Activated naive CD4-positive, alpha-beta T cell (primary cell): ENCODE data around the gene VPS41.
A peak's percentile ranks its signal among the peaks of the same experiment; 100 is the strongest.
"Not testable (repeated sequence)": the region's sequence is repeated elsewhere in the genome, so short reads cannot be mapped to it uniquely, and the experiment has no call there.

Source experiments
- DNase-seq, 4 experiments: peaks; one replicate each; lab custom pipeline; 2025; lab: John Stamatoyannopoulos, UW

VPS41 gene

DNA sequence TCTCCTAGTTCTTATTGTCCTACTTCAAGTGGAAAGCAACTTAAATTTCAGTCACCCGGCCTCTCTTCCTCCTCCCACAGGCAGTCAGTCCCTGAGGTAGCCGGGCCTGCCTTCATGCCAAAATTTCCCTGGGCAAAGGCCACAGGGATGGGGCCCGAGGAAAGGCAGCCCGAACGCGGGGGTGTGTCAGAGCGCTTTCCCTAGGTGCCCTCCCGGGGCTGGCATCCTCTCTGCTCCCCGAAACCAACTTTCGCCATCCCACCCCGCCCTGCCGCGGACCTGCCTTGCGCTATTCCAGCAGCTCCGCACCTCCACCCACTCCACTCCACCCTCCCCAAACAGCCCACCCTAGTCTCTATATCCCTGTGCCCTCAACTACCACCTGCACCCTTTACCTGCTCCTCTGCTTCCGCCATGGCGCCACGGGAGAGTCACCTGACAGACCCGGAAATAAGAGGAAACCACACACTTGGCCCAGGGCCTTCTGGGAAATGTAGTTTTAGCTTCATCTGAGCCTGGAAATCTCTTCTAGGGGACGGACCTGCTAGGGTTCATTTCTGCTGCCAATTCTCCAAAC lies at the start of gene VPS41:
TSS of gene VPS41 (minus strand) at position 433 of the 577 bp plus-strand sequence. CDS start at position 416, 17 bp downstream.
- peak; percentile 24 to 65 (median 45) for DNase-seq

GRCh38 chr7:38955892-38956291 lies 46.9 kb upstream of the VPS41 start:
- no peak for DNase-seq

DNA sequence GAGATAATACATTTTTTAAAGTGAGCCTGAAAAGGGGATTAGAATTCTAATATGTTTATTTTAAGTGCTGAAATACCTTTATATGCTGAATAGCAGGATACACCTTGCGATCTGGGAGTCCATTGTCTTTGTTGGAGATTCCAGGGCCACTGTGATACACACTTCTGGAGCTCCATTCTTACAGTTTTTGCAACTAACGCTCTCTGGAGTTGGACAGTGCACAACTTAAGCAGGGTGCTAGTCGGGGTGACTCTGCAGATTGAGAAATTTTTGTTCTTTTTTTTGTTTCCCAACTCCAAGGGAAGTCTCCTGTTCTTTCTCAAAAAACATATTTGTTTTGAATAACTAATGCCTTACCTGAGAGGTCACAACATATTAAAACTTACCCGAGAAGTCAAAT lies 45.0 kb upstream of the VPS41 start:
- DNase-seq, result no peak

- no peak for DNase-seq
Measured at GRCh38 chr7:38953227-38953626, 44.2 kb upstream of the VPS41 start.

- no peak for DNase-seq
Measured at GRCh38 chr7:38951213-38951612, 42.2 kb upstream of the VPS41 start.

- no peak for DNase-seq
Measured at GRCh38 chr7:38950309-38950708, 41.3 kb upstream of the VPS41 start.

DNA sequence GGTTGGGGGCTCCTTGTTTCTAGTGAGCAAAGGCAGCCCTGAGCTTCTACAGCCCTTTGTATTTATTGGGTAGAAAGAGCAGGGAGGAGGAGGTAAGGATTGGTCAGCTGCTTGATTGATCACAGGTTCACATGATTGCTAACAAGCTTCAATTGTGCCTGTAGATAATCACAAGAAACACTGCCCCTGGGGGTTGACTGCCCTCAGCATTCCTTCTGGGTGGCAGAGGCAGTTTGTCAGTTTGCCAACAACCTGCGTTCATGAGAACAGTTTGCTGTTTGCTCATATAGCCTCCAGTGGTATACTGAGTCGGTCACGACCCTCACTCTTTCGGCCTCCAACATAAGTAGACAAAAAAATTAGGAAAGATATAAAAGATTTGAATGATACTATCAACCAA lies 38.5 kb upstream of the VPS41 start:
- not testable (repeated sequence) for DNase-seq

DNA sequence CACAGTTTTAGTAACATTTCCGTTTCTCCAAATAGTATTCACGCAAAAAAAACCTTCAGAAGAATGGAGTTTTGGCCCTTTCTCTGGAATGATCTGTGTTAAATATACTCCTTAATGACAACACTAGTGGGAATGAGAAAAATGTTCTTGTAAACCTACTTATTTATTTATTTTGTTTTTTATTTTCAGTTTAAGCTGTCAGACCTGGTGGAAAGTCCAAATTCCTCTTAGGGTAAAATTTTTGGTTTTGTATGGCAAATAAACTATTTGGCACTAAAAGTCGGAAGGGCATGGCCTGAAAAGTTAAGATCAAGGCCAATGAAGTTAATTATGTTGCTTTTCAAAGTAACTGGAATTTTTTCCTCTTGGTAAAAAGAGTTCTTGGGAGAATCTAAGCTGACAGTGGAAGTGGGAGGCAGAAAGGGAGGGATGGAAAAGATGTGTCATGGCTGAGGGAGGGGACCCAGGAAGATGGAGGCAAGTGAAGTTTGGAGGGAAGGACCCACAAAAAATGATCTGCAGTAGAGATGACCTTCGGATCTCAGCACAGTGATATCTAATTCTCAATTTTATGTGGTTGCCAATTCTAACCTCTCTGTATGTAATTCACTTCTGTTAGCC lies 33.5 kb upstream of the VPS41 start:
- no peak for DNase-seq

DNA sequence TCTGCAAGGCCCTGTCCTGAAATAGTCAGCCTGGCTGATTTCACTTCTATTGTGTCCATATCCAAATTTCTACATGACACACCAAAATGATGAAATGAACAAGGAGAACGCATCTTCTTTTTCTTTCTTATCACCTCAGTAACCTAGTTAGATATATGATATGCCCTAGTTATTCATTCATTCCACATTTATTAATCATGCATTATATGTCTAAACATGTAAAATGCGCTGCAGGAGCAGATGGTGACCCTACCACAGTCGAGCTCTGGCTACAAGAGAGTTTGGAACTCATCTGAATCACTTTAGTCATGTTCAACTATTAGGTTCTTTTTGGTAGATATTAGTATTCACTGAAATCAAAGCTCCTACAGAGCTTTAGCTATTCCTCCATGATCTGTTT lies 31.8 kb upstream of the VPS41 start:
- no peak for DNase-seq

DNA sequence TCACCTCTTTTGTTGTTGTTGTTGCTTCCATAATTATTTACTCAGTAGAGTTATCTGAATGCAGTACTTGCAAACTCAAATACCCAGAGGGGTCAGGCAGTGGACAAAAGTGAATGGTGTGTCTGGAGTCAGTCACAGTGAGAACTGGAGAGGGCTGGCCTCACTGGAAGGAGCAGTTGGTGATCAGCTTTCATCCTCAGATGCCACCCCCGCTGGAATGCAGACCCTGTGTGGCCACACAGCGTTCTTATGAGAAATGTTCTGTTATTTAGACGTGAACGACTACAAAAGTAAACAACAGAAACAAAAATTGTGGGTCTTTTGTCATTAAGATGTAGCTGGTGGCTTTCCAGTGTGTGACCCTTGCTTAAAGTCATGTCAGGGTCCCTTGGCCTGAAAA lies 29.6 kb upstream of the VPS41 start:
- DNase-seq, result no peak

DNA sequence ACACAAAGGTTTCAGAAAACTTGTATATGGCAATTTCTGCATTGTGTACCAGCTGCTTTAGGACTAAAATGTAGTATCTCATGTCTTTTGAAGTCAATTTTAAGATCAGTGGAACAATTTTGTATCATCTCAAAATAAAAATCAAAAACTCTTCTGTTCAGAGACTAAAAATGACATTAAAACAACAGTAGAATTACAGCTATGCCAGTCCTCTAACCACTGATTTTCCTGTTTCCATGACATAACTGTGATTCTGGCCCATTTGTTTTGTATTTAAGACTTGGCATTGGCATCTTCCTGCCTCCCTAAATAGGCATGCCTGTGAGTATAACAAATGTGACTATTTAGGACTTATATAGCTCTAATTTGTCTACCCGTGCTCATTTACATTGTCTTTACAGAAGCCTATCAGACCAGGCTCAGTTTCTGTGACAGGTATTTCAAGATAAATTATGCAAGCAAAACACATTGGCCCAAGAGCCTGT lies 29.1 kb upstream of the VPS41 start:
- DNase-seq, result no peak

DNA sequence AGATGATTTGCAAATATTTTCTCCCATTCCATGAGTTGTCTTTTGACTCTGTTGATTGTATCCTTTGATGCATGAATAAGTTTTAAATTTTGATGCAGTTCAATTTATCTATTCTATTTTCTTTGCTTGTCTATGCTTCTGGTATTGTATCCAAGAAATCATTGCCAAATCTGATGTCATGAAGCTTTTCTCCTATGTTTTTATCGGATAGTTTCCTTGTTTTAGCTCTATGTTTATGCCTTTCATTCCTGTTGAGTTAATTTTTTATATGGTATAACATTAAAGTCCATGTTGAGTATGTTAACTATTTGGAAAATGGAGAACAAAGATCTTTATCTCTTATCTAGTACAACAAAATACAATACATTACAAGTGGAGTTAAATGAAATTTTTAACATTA lies 27.6 kb upstream of the VPS41 start:
- no peak for DNase-seq

- no peak for DNase-seq
Measured at GRCh38 chr7:38934536-38934935, 25.5 kb upstream of the VPS41 start.

DNA sequence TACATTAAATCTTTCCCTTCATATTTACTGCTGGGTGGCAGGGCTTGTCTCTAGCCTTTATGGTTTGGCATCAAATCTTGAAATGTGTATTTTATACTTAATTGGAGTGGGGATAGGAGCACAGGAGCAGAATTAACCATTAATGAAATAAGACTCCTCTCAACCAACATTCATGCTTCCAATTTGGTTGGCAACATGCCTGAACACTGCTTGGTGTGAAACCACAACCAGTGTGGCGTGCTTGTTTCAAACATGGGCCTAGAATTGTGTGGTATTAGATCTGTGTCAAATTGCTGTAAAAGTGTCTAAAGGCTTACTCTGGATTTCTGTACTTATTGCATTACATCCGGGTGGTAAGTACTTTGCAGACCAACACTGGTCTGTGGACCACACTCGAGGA lies 25.1 kb upstream of the VPS41 start:
- no peak for DNase-seq

- DNase-seq, result peak in 3 of 4 experiments; percentile 1 to 11 (median 3)
Measured at GRCh38 chr7:38932509-38933168, 23.6 kb upstream of the VPS41 start.

DNA sequence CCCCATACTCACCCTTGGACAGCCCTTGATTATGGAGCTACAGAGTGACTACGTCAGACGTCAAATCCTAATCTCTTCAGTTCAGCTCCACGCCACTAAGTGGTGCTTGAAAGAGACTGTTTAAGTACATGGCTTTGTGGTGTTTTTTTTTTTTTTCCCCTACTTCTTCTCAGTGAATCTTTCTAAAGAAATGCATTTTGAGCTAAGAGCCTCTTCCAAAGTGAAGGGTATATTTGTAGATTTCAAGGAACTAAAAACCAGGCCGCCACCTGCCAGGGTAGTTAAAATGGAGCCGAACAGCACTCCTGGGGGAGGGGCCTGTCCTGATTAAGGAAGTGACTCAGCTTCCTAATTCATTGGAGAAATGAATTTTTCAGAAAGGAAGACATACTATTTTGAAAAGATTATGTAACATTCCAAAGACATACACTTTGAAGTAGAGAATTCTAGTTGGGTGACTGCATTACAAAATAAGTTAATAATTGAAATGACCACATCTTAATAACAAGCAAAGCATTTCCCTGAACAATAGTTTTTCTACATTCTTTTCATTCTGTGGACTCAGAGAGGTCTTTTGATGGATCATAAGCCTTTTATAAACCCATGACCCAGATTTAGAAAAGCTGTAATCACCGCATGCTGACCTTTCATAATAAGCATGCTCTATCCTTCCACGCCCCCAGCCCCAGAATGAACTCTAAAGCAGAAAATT lies 20.6 kb upstream of the VPS41 start:
- DNase-seq, result no peak

- no peak for DNase-seq
Measured at GRCh38 chr7:38928506-38928905, 19.5 kb upstream of the VPS41 start.

DNA sequence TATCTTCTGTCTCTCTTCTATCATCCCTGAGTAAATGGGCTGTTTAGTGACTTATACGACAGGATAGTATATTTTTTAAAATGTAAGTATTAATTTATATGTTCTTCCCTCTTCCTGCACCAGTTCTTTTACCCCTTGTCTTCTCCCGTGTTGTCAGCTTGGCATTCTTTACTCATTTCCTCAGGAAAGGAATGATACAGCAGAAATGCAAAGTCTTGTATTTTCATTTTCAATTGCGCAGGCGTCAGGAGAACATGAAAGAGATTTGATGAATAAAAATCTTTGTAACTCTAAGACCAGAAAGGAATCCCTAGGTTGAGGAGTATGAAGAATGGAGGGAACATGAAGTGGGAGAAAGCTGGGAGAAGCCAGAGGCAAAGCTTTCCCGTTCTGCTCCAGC lies 18.8 kb upstream of the VPS41 start:
- no peak for DNase-seq

- DNase-seq, result no peak
Measured at GRCh38 chr7:38920731-38921130, 11.7 kb upstream of the VPS41 start.

- no peak for DNase-seq
Measured at GRCh38 chr7:38916396-38916795, 7.4 kb upstream of the VPS41 start.

DNA sequence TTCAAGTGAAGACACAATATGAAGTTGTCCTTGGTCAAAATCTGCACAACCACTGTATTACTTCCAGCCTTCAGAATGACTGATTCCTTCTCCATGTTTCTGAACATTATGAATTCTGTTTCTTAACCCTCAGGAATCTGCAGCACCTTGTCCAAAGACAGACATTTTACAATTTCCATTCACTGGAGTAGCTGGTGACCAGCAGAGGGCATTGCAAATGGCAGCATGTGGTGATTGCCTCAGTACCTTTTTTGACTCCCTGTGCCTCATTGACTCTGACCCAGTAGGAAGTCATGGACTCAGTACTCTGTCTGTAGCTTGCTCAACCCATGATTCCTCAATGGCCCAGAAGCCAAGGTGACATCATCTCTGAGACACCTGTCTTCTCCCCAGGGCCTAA lies 879 bp upstream of the VPS41 start:
- no peak for DNase-seq

DNA sequence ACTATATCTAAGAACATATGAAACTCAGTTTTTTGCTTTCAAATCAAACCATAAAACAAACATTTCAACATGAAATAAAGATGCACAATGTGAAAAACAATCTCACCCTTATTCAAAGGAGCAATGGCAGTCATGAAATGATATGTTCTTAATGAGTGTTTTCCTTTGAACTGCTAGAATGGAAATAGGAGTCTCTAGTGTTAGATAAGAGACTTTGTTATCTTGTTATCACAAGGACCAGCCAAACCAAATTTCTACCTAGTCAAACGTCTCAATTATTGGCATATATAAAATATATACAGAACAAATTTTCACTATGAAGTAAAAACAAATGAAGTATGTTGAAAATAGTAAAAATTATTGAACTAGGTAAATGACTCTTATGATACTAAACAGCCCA lies 1.2 kb downstream of the VPS41 start:
- no peak for DNase-seq

DNA sequence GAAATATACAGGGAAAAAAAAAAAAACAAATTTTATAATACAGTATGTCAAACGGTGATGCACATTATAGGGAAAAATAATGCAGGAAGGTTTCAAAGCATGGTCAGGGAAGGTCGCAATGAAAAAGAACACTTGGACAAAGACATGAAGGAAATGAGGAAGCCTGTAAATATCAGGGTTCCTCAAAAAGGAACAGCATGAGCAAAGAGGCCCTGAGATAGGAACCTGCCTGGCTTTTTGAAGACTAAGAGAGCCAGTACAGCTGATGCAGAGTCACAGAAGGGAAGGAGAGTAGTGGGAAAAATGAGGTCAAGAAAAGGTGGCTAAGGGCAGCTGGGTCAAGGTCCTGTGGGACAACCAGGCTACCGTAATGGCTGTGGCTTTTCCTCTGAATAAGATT lies 1.9 kb downstream of the VPS41 start:
- DNase-seq, result no peak
